CMK (cell line): ENCODE data around the gene MYO15A.

ENCODE experiments used
- DNase-seq: peaks from one replicate; pipeline ENCODE4 v3.0.0-alpha.2; 2010; ENCODE audit warnings: low read depth

Gene MYO15A

GRCh38 chr17:18108401-18109312 lies at the start of gene MYO15A:
TSS of gene MYO15A (plus strand) at chr17:18108756. CDS start at chr17:18118801, 10,045 bp downstream.
- no peak for DNase-seq

GRCh38 chr17:18059283-18059682 lies 49.3 kb upstream of the MYO15A start:
- no peak for DNase-seq

- no peak for DNase-seq
Measured at GRCh38 chr17:18064053-18064452, 44.5 kb upstream of the MYO15A start.

- no peak for DNase-seq
Measured at GRCh38 chr17:18065546-18065945, 43.0 kb upstream of the MYO15A start.

GRCh38 chr17:18066866-18067265 lies 41.7 kb upstream of the MYO15A start:
- no peak for DNase-seq

- DNase-seq: no peak
Measured at GRCh38 chr17:18069101-18069500, 39.5 kb upstream of the MYO15A start.

- no peak for DNase-seq
Measured at GRCh38 chr17:18070861-18071340, 37.7 kb upstream of the MYO15A start.

- DNase-seq: no peak
Measured at GRCh38 chr17:18071751-18072150, 36.8 kb upstream of the MYO15A start.

- no peak for DNase-seq
Measured at GRCh38 chr17:18074566-18075272, 33.8 kb upstream of the MYO15A start.

- no peak for DNase-seq
Measured at GRCh38 chr17:18076936-18077335, 31.6 kb upstream of the MYO15A start.

GRCh38 chr17:18079543-18079942 lies 29.0 kb upstream of the MYO15A start:
- no peak for DNase-seq

GRCh38 chr17:18084256-18084655 lies 24.3 kb upstream of the MYO15A start:
- DNase-seq: no peak

GRCh38 chr17:18087610-18088491 lies 20.7 kb upstream of the MYO15A start, which contains the start of gene DRG2:
TSS of gene DRG2 (plus strand) at chr17:18087948. CDS start at chr17:18088024, 76 bp downstream.
- DNase-seq: peak; percentile 86

- DNase-seq: no peak
Measured at GRCh38 chr17:18089613-18090012, 18.9 kb upstream of the MYO15A start.

GRCh38 chr17:18093616-18094408 lies 14.7 kb upstream of the MYO15A start:
- no peak for DNase-seq

GRCh38 chr17:18094409-18094807 lies 14.1 kb upstream of the MYO15A start:
- DNase-seq: no peak

- DNase-seq: no peak
Measured at GRCh38 chr17:18099516-18099915, 9.0 kb upstream of the MYO15A start.

GRCh38 chr17:18100616-18101015 lies 7.9 kb upstream of the MYO15A start:
- no peak for DNase-seq

- DNase-seq: no peak
Measured at GRCh38 chr17:18101828-18102227, 6.7 kb upstream of the MYO15A start.

GRCh38 chr17:18102640-18103039 lies 5.9 kb upstream of the MYO15A start:
- DNase-seq: no peak

- DNase-seq: no peak
Measured at GRCh38 chr17:18105027-18105426, 3.5 kb upstream of the MYO15A start.
